H9 (cell line): ENCODE data around the gene TTC28. TPM values are rescaled to one million over a fixed set of nuclear protein-coding genes. Genes with fewer than 3 reads are reported as not detected.

Experiments
- DNase-seq: peaks from one replicate; pipeline ENCODE4 v3.0.0-alpha.2; 2017
- H2AFZ ChIP-seq: one replicate; pipeline ENCODE4 v1.6.1; 2013; ENCODE audit warnings: mild to moderate bottlenecking, low read length, control low read depth, moderate library complexity
- H2AK5ac ChIP-seq: 2 replicates; pipeline ENCODE4 v1.6.1; 2013; ENCODE audit warnings: low read length, control low read depth, mixed read lengths; ENCODE audit not compliant: insufficient read length
- H2BK120ac ChIP-seq: one replicate; pipeline ENCODE4 v1.6.1; 2013; ENCODE audit warnings: low read depth, mild to moderate bottlenecking, low read length, control low read depth, inconsistent platforms; ENCODE audit not compliant: poor library complexity, severe bottlenecking
- H2BK12ac ChIP-seq: 2 replicates; pipeline ENCODE4 v1.6.1; 2013; ENCODE audit warnings: low read length, control low read depth, mixed read lengths, low read depth; ENCODE audit not compliant: insufficient read length
- H2BK15ac ChIP-seq: 2 replicates; pipeline ENCODE4 v1.6.1; 2013; ENCODE audit warnings: low read depth, low read length, control low read depth
- H2BK20ac ChIP-seq: one replicate; pipeline ENCODE4 v1.6.1; 2013; ENCODE audit warnings: low read depth, mild to moderate bottlenecking, low read length, control low read depth, inconsistent platforms; ENCODE audit not compliant: poor library complexity, severe bottlenecking
- H2BK5ac ChIP-seq: 2 replicates; pipeline ENCODE4 v1.6.1; 2013; ENCODE audit warnings: low read length, control low read depth, mixed read lengths; ENCODE audit not compliant: insufficient read length
- H3K14ac ChIP-seq: 2 replicates; pipeline ENCODE4 v1.6.1; 2013; ENCODE audit warnings: low read length, control low read depth; ENCODE audit not compliant: insufficient read depth
- H3K18ac ChIP-seq: 2 replicates; pipeline ENCODE4 v1.6.1; 2013; ENCODE audit warnings: low read depth, mild to moderate bottlenecking, mixed read lengths, low read length, control low read depth; ENCODE audit not compliant: insufficient read length
- H3K23ac ChIP-seq: 2 replicates; pipeline ENCODE4 v1.6.1; 2013; ENCODE audit warnings: low read length, control low read depth, mixed read lengths, low read depth; ENCODE audit not compliant: insufficient read length
- H3K23me2 ChIP-seq: 2 replicates; pipeline ENCODE4 v1.6.1; 2013; ENCODE audit warnings: low read depth, mild to moderate bottlenecking, mixed read lengths, low read length, control low read depth; ENCODE audit not compliant: insufficient read length, poor library complexity, severe bottlenecking
- H3K27ac ChIP-seq: 2 replicates; pipeline ENCODE4 v1.5.1; 2013; ENCODE audit warnings: low read length, control low read depth, mixed read lengths, low read depth; ENCODE audit not compliant: insufficient read length
- H3K27me3 ChIP-seq: 2 replicates; pipeline ENCODE4 v1.6.1; 2013; ENCODE audit warnings: low read length, control low read depth, inconsistent platforms; ENCODE audit not compliant: insufficient read depth
- H3K4ac ChIP-seq: 2 replicates; pipeline ENCODE4 v1.6.1; 2013; ENCODE audit warnings: low read depth, mild to moderate bottlenecking, control low read depth, inconsistent platforms, low read length, moderate library complexity
- H3K4me1 ChIP-seq: 2 replicates; pipeline ENCODE4 v1.6.1; 2013; ENCODE audit warnings: low read length, control low read depth, inconsistent platforms; ENCODE audit not compliant: insufficient read depth
- H3K4me2 ChIP-seq: 2 replicates; pipeline ENCODE4 v1.6.1; 2013; ENCODE audit warnings: low read length, control low read depth, mixed read lengths; ENCODE audit not compliant: insufficient read length, insufficient read depth
- H3K56ac ChIP-seq: 2 replicates; pipeline ENCODE4 v1.6.1; 2013; ENCODE audit warnings: low read depth, mild to moderate bottlenecking, mixed read lengths, low read length, control low read depth; ENCODE audit not compliant: insufficient read length
- H3K79me1 ChIP-seq: 2 replicates; pipeline ENCODE4 v1.6.1; 2013; ENCODE audit warnings: low read depth, mild to moderate bottlenecking, moderate library complexity, low read length, control low read depth, inconsistent platforms; ENCODE audit not compliant: insufficient read depth, poor library complexity, severe bottlenecking
- H3K79me2 ChIP-seq: 2 replicates; pipeline ENCODE4 v1.6.1; 2013; ENCODE audit warnings: low read length, control low read depth, inconsistent platforms; ENCODE audit not compliant: insufficient read depth
- H3K9ac ChIP-seq: 2 replicates; pipeline ENCODE4 v1.6.1; 2013; ENCODE audit warnings: low read length, control low read depth, mixed read lengths; ENCODE audit not compliant: insufficient read length; ENCODE audit errors: extremely low read depth
- H3K9me3 ChIP-seq: one replicate; pipeline ENCODE4 v1.6.1; 2013; ENCODE audit warnings: low read depth, low read length, inconsistent platforms; ENCODE audit not compliant: control insufficient read depth
- H3T11ph ChIP-seq: one replicate; pipeline ENCODE4 v1.6.1; 2013; ENCODE audit warnings: mild to moderate bottlenecking, low read length, control low read depth, inconsistent platforms
- H4K20me1 ChIP-seq: one replicate; pipeline ENCODE4 v1.6.1; 2013; ENCODE audit not compliant: control insufficient read depth, insufficient read length, insufficient read depth
- H4K5ac ChIP-seq: 2 replicates; pipeline ENCODE4 v1.6.1; 2013; ENCODE audit warnings: low read depth, mild to moderate bottlenecking, mixed read lengths, low read length, control low read depth; ENCODE audit not compliant: insufficient read length
- H4K8ac ChIP-seq: replicated peaks from 2 replicates; pipeline ENCODE4 v1.6.1; 2013; ENCODE audit warnings: low read length, control low read depth, mixed read lengths, low read depth; ENCODE audit not compliant: insufficient read length
- H4K91ac ChIP-seq: 2 replicates; pipeline ENCODE4 v1.6.1; 2013; ENCODE audit warnings: low read depth, mild to moderate bottlenecking, moderate library complexity, mixed read lengths, low read length, control low read depth; ENCODE audit not compliant: insufficient read length
- H3K27ac Mint-ChIP-seq, 3 experiments: 2 replicates in 2 of 3; 3 replicates in 1 of 3; pipeline ENCODE4 v1.8.0; 2020 to 2021; ENCODE audit warnings: mixed read lengths in 3 of 3, mild to moderate bottlenecking in 1 of 3, moderate library complexity in 1 of 3
- H3K27me3 Mint-ChIP-seq: 2 replicates; pipeline ENCODE4 v1.8.0; 2021; ENCODE audit warnings: low read depth, mild to moderate bottlenecking, moderate library complexity, mixed read lengths
- H3K36me3 Mint-ChIP-seq, 3 experiments: 2 replicates in 2 of 3; 3 replicates in 1 of 3; pipeline ENCODE4 v1.8.0; 2020 to 2021; ENCODE audit warnings: low read depth in 3 of 3, mixed read lengths in 3 of 3; ENCODE audit not compliant: insufficient read depth in 1 of 3
- H3K4me1 Mint-ChIP-seq, 2 experiments: 2 replicates each; pipeline ENCODE4 v1.8.0; 2020; ENCODE audit warnings: mixed read lengths in 2 of 2
- H3K4me3 Mint-ChIP-seq, 2 experiments: 2 replicates in 1 of 2; 3 replicates in 1 of 2; pipeline ENCODE4 v1.8.0; 2020 to 2021; ENCODE audit warnings: mild to moderate bottlenecking in 2 of 2, mixed read lengths in 2 of 2, moderate library complexity in 1 of 2
- H3K9me3 Mint-ChIP-seq, 2 experiments: 2 replicates in 1 of 2; 3 replicates in 1 of 2; pipeline ENCODE4 v1.8.0; 2020; ENCODE audit warnings: mild to moderate bottlenecking in 2 of 2, mixed read lengths in 2 of 2, moderate library complexity in 1 of 2
- CTCF ChIP-seq: fragments of 200-600 bp; sonication (generic); conservative IDR thresholded peaks from 3 replicates; pipeline ENCODE4 v1.8.0; 2021; ENCODE audit warnings: antibody characterized with exemption, mild to moderate bottlenecking
- WGBS: extraction: QIAGEN DNeasy Blood & Tissue Kit; methylation state at CpG from one replicate; pipeline ENCODE4 v1.1.7; 2013; ENCODE audit warnings: missing lambda C conversion rate, low lambda C conversion rate, mixed read lengths; ENCODE audit not compliant: insufficient read length; ENCODE audit errors: extremely low coverage; 5-methylcytosine and 5-hydroxymethylcytosine counted together
- total RNA-seq: library from RNA; stranded (reverse); gene quantifications from 2 replicates; pipeline ENCODE4 v1.2.1, GENCODE V29; 2021

TTC28 gene
- total RNA-seq, 1 experiment from 2014 or later: 13.6 TPM

- Histone ChIP-seq H2AK5ac (no peak overlapping the region), H3K4ac (no peak overlapping the region), H3K18ac (no peak overlapping the region), H3K27me3 (no peaks in the 10 kb centered on the region), H4K91ac (no peak overlapping the region), H3K79me1 (no peaks in the 10 kb centered on the region), H4K5ac (no peak overlapping the region), H3K9ac (no peak overlapping the region), H3K14ac (no peak overlapping the region), H4K20me1 (no peaks in the 10 kb centered on the region), H3K4me2 (no peak overlapping the region), H3K23ac (no peak overlapping the region), H2BK5ac (no peak overlapping the region), H2BK12ac (no peak overlapping the region), H2AFZ (no peak overlapping the region), H3K56ac (no peak overlapping the region), H3K27ac (no peak overlapping the region), H4K8ac (no peak overlapping the region), H3K79me2 (no peaks in the 10 kb centered on the region), H3K23me2 (no peaks in the 10 kb centered on the region), H2BK120ac (no peak overlapping the region), H2BK15ac (no peak overlapping the region), H3K9me3 (no peaks in the 10 kb centered on the region), H3K4me1 (no peaks in the 10 kb centered on the region; the same call in 1 of the 2 replicates), H2BK20ac (no peak overlapping the region), H3T11ph (no peak overlapping the region)
- no peaks in the 10 kb centered on the region for H3K36me3 Mint-ChIP-seq
- H3K27ac Mint-ChIP-seq: no peak overlapping the region
- H3K27me3 Mint-ChIP-seq: no peaks in the 10 kb centered on the region
- H3K4me3 Mint-ChIP-seq: no peak overlapping the region
- H3K9me3 Mint-ChIP-seq: no peaks in the 10 kb centered on the region; a peak in 1 of 5 replicates
- no peak for TF ChIP-seq CTCF
- peaks cover 8 to 26% of the 10 kb centered on the region in 2 experiments for H3K4me1 Mint-ChIP-seq
- DNase-seq: no peak
- no CpG with 5 or more reads among the region's 5 CpGs for WGBS
These were observed 533.0 kb downstream of the TTC28 start for GRCh38 chr22:28146401-28147314.
